MCF 10A (cell line): ENCODE results near the gene ANGEL1. TPM values are rescaled to one million over a fixed set of nuclear protein-coding genes. Genes with fewer than 3 reads are reported as not detected.

Experiments used
- BruUV-seq: library from RNA; stranded (reverse); fragments of 400-500 nt; replicated peaks from 2 replicates; lab custom pipeline; 2021; lab: Mats Ljungman, UMichigan
- CTCF ChIA-PET: fragments of 300-600 bp; sonication (Branson Sonifier 250); formaldehyde crosslinking; extraction: SDS; loops from one replicate; lab custom pipeline; 2021; ENCODE audit warnings: antibody characterized with exemption, inconsistent platforms; lab: Yijun Ruan, JAX
- POLR2A ChIA-PET: fragments of 300-600, 350-650 bp; sonication (Branson Sonifier 250); formaldehyde crosslinking; extraction: SDS; loops from one replicate; lab custom pipeline; 2020; ENCODE audit warnings: antibody characterized with exemption, inconsistent platforms; lab: Yijun Ruan, JAX
- DNase-seq: peaks from one replicate; pipeline ENCODE4 v3.0.0-alpha.2; 2018; ENCODE audit not compliant: unreplicated experiment
- H3K27ac Mint-ChIP-seq: one replicate; pipeline ENCODE4 v1.8.0; 2022; ENCODE audit warnings: mild to moderate bottlenecking, low read depth, mixed read lengths; ENCODE audit not compliant: unreplicated experiment
- H3K27me3 Mint-ChIP-seq: one replicate; pipeline ENCODE4 v1.8.0; 2022; ENCODE audit warnings: mixed read lengths; ENCODE audit not compliant: insufficient read depth, unreplicated experiment
- H3K36me3 Mint-ChIP-seq: one replicate; pipeline ENCODE4 v1.8.0; 2022; ENCODE audit warnings: mild to moderate bottlenecking, moderate library complexity, mixed read lengths; ENCODE audit not compliant: insufficient read depth, unreplicated experiment
- H3K4me1 Mint-ChIP-seq: one replicate; pipeline ENCODE4 v1.8.0; 2022; ENCODE audit warnings: mixed read lengths; ENCODE audit not compliant: insufficient read depth, unreplicated experiment
- H3K4me3 Mint-ChIP-seq: one replicate; pipeline ENCODE4 v1.8.0; 2022; ENCODE audit warnings: mild to moderate bottlenecking, moderate library complexity, mixed read lengths; ENCODE audit not compliant: unreplicated experiment
- H3K9me3 Mint-ChIP-seq: one replicate; pipeline ENCODE4 v1.8.0; 2022; ENCODE audit warnings: mixed read lengths; ENCODE audit not compliant: unreplicated experiment
- CTCF ChIP-seq: fragments of 200-600 bp; IDR thresholded peaks from one replicate; pipeline ENCODE4 v1.8.0; 2022; ENCODE audit warnings: antibody characterized with exemption, mild to moderate bottlenecking; ENCODE audit not compliant: unreplicated experiment
- intact Hi-C: fragments of 100-400 bp; cut with micrococcal nuclease; formaldehyde crosslinking; loops from 2 replicates; pipeline ENCODE4 v1.14.1; 2022
- total RNA-seq: library from RNA; stranded (reverse); gene quantifications from 2 replicates; pipeline ENCODE4 v1.2.3, GENCODE V29; 2022

ANGEL1 gene
- total RNA-seq, 1 experiment from 2014 or later: 21.3 TPM

DNA sequence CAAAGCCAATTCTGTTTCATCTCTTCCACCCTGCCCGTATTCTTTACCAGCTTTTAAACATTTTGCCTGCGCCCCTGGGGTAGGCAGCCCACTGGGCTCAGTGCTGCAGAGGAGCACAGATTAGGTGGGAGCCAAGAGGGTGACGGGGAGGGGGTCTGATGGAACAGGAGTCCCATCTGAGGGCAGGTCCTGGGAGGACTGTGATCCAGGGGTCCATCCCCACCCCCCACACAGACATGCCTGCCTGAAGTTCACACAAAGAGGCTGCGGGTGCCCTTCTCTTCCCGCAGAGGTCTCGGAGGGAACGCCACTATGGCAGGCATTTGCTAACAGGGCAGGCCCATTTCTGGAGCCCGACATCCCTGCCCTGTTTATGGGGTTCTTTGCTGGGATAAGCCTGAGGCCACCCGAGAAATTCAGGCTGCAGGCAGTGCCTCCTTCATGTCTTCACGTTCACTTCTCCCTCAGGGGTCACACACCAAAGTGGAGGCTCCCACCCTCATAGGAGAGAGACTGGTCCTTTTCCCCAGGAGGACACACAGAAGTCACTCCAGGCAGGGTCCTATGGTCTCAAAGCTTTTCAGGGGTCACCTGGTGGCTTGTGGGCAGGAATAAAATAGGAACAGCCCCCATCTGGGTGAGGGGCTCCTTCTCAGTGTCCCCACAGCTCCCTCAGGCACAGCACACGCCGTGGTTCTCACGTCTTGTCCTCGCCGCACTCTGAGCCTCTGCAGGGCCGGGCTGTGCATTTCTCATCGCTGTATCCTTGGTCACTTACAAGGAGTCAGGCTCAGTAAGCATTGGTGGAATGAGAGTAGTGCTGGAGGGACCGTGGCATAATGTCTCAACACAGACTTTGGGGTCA is 38.5 kb downstream of the ANGEL1 start:
- Mint-ChIP-seq H3K27me3 (no peaks in the 10 kb centered on the region), H3K4me1 (no peaks in the 10 kb centered on the region), H3K36me3 (peaks cover 5% of the 10 kb centered on the region), H3K27ac (no peak overlapping the region), H3K4me3 (no peak overlapping the region), H3K9me3 (no peaks in the 10 kb centered on the region)
- ChIA-PET POLR2A (interaction anchor here (0.7 kb wide), 1 partner anchor 146 kb away, joined by 4 read pairs; no protein-coding TSS in a partner anchor), CTCF (interaction anchor here (0.6 to 0.7 kb wide), 3 partner anchors 11 to 1957 kb away, joined by 3 to 4 read pairs (median 4); no protein-coding TSS in a partner anchor)
- no peak for TF ChIP-seq CTCF
- DNase-seq: no peak
- no TSS peak for BruUV-seq
- intact Hi-C loops: no loop called here

- no peak overlapping the region for H3K4me3 Mint-ChIP-seq
- intact Hi-C loops: no loop called here
- no peaks in the 10 kb centered on the region for H3K9me3 Mint-ChIP-seq
- TF ChIP-seq CTCF: no peak
- no peaks in the 10 kb centered on the region for H3K4me1 Mint-ChIP-seq
- CTCF ChIA-PET: interaction anchor here (0.6 to 1.4 kb wide), 5 partner anchors 8 to 1957 kb away, joined by 3 to 4 read pairs (median 3); no protein-coding TSS in a partner anchor
- POLR2A ChIA-PET: interaction anchor here (0.5 to 0.8 kb wide), 4 partner anchors 10 to 147 kb away, joined by 3 to 4 read pairs (median 3); partner anchors contain the start of gene ANGEL1
- DNase-seq: peak; percentile 77
- H3K27ac Mint-ChIP-seq: no peak overlapping the region
- peaks cover 5% of the 10 kb centered on the region for H3K36me3 Mint-ChIP-seq
- H3K27me3 Mint-ChIP-seq: no peaks in the 10 kb centered on the region
- no TSS peak for BruUV-seq
Measured at GRCh38 chr14:76773188-76773885, 39.3 kb downstream of the ANGEL1 start.

GRCh38 chr14:76772300-76773187 is 40.1 kb downstream of the ANGEL1 start:
- POLR2A ChIA-PET: interaction anchor here (0.5 to 1.0 kb wide), 3 partner anchors 40 to 62 kb away, joined by 3 read pairs; partner anchors contain the start of gene ANGEL1
- no peak for TF ChIP-seq CTCF
- H3K4me3 Mint-ChIP-seq: no peak overlapping the region

More at GRCh38 chr14:76772300-76773187, 40.1 kb downstream of the ANGEL1 start:
- H3K36me3 Mint-ChIP-seq: peaks cover 5% of the 10 kb centered on the region
- intact Hi-C loops: no loop called here
- no peak for DNase-seq
- H3K4me1 Mint-ChIP-seq: no peaks in the 10 kb centered on the region
- H3K27me3 Mint-ChIP-seq: no peaks in the 10 kb centered on the region
- no peak overlapping the region for H3K27ac Mint-ChIP-seq
- no peaks in the 10 kb centered on the region for H3K9me3 Mint-ChIP-seq
- no TSS peak for BruUV-seq
- CTCF ChIA-PET: interaction anchor here (0.7 to 1.4 kb wide), 2 partner anchors 9 to 13 kb away, joined by 3 read pairs; no protein-coding TSS in a partner anchor
